Camera-type eye (tissue), 1 donor: ENCODE results near the gene PPWD1. TPM values are rescaled to one million over a fixed set of nuclear protein-coding genes. Genes with fewer than 3 reads are reported as not detected.

Source experiments
- total RNA-seq: library from RNA; depleted of rRNA; stranded (reverse); fragments of >200 nt; gene quantifications from one replicate; pipeline ENCODE4 v1.2.3, GENCODE V29; 2014

PPWD1 gene
- total RNA-seq, result 93.2 TPM

DNA sequence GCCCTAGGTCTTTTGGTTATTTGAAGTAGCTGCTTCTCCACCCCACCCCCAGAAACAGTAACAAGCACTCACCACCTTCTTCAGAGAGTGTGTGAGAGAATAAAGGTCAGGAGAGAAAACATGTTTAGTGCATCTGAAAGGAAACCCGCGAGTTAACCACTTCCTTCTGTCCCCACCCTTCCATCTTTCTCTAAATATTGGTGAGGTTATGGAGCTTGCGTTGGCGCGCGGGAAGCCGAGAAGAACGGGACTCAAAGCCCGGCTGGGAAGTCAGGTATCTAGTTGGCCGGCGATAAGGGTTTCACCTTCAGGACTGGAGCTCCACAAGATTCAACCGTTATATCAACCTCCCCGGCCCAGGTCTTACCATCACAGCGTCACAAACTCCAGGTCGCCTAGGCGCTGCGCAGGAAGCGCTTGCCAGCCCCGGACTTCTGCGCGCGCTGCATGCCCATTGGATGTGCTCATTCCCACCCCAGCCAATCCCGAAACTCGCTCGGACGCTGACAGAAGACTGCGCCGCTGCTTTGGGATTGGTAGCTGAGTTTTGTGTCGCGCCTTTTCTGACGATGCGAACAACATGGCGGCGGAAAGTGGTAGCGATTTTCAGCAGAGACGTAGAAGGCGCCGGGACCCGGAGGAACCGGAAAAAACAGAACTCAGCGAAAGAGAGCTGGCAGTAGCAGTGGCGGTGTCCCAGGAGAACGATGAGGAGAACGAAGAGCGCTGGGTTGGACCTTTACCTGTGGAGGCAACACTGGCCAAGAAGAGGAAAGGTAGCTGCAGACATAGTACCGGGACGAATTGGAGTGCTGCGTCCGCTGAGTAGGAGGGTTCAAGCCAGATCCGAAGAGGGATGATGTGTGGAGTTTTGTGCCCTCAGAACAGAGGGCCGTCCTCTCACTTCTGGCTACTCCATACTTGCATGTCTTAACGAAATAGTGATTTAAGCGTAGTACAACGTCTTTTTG is at the start of gene PPWD1, which contains the start of gene CENPK:
Gene PPWD1 (plus strand): TSS at position 566 of the 971 bp plus-strand sequence. CDS start 15 bp downstream, at position 581.
Gene CENPK (minus strand): TSS at position 438 of the 971 bp plus-strand sequence. CDS start 8,261 bp downstream, outside the sequence.

DNA sequence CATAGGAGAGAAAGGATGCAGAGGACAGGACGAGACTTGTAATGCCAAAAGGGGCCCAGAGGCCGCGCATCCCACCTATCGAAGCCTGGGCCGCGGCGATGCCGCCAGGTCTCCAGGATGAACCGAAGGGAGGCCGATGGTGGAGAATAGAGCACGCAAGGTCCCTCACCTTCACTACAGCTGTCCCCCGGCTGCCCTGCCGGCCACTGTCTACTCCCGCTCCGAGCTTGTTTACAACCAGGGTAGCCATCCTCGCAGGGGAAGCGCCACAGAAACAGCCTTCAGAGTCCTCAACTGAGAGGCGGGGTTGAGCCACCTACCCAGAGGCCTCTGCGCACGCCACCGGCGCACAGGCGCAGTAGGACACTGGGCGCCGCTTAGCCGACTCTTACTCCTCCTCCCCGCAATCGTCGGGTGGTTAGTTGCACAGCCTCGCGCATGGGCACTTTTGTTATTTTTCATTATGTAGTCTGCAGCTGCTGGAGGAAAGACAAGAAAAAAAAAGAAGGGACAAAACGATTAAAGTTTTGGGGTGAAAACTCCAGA is 61.0 kb downstream of the PPWD1 start, which contains the start of gene TRIM23:
Gene TRIM23 (minus strand): TSS at position 309 of the 546 bp plus-strand sequence. CDS start 59 bp downstream, at position 250.

DNA sequence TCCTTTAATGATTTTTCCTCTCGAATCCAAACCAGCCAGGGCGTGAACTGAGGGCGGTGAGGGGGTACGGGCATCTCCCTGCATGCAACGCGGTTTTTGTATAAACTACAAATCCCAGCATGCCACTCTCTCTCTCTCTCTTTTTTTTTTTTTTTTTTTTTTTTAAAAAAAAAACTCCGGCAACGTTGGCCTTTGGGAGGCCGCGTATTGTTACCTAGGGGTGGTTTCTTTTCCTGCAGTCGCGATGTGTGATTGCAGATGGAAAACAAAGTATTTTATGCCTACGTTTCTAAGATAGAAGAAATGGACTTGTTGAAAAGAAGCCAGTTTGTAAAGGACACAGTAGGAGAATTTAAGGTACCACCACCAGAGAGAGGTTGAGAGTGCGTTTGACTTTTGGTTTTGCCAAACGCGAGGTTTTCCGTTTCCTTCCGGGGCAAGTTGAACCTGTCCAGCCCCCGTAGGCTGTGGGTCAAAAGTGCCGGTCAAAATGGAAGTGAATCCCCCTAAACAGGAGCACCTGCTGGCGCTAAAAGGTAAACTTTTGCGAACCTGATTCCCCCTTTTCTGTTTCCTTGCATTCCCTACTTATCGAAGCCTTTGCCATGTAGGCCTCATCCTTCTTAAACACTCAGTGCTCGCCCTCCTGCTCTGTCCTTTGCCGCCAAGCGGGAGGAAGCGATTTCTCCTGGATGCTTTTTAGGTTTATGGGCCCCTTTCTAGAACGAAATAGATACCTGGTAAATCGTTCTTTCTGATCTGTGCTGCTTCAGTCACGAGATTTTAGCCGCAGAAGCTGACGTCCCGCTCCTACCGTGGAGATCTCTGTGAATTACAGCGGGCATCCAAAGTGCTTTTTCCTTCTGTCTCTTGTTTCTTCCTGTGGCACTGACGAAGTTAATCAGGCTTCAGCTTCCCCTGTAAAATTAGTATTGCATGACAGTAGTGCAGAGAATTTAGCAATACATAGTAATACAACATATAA is 61.8 kb downstream of the PPWD1 start, which contains the start of the genes SHLD3 and TRAPPC13:
Gene SHLD3 (plus strand): TSS at position 457 of the 985 bp plus-strand sequence. CDS start 4,561 bp downstream, outside the sequence.
Gene TRAPPC13 (plus strand): TSS at position 457 of the 985 bp plus-strand sequence. CDS start 34 bp downstream, at position 491.

Other genes starting within 250 kb of the PPWD1 start
- 48.3 TPM for gene ADAMTS6, start 81.4 kb upstream of the PPWD1 start, total RNA-seq
- 17.4 TPM for gene CENPK, start 128 bp upstream of the PPWD1 start, total RNA-seq
- 59.0 TPM for gene TRIM23, start 61.0 kb downstream of the PPWD1 start, total RNA-seq
- gene SHLD3, start 61.7 kb downstream of the PPWD1 start, total RNA-seq, result 10.0 TPM
- 52.0 TPM for gene TRAPPC13, start 61.7 kb downstream of the PPWD1 start, total RNA-seq
- 21.2 TPM for gene SGTB, start 158.8 kb downstream of the PPWD1 start, total RNA-seq
- 25.9 TPM for gene NLN, start 158.9 kb downstream of the PPWD1 start, total RNA-seq